Gastroesophageal sphincter (tissue), 4 donors: ENCODE measurements around the gene RASL11A. TPM values are rescaled to one million over a fixed set of nuclear protein-coding genes. Genes with fewer than 3 reads are reported as not detected.
"Not testable (repeated sequence)": the region's sequence is repeated elsewhere in the genome, so short reads cannot be mapped to it uniquely, and the experiment has no call there.

Source experiments
- ATAC-seq: fragments of 150-250 bp; one replicate; pipeline ENCODE4 v1.9.1; 2016; ENCODE audit warnings: mild to moderate bottlenecking, moderate library complexity
- H3K27ac ChIP-seq, 4 donors: fragments of 200-600 bp; sonication (generic) in 3 of 4; 1 replicate in 3 of 4; 2 replicates in 1 of 4; pipeline ENCODE4 v1.5.1; 2016 to 2019
- H3K27me3 ChIP-seq: fragments of 200-600 bp; sonication (generic); one replicate; pipeline ENCODE4 v1.5.1; 2019
- H3K36me3 ChIP-seq, 2 donors: fragments of 200-600 bp; sonication (generic); one replicate each; pipeline ENCODE4 v1.5.1; 2019; ENCODE audit warnings: control low read depth in 1 of 2
- H3K4me1 ChIP-seq, 3 donors: fragments of 200-600 bp; sonication (generic); 1 replicate in 2 of 3; 2 replicates in 1 of 3; pipeline ENCODE4 v1.5.1; 2016 to 2019; ENCODE audit warnings: control low read depth in 2 of 3
- H3K4me3 ChIP-seq, 2 donors: fragments of 200-600 bp; sonication (generic); one replicate each; pipeline ENCODE4 v1.5.1; 2019; ENCODE audit warnings: mild to moderate bottlenecking in 1 of 2, moderate library complexity in 1 of 2
- H3K9me3 ChIP-seq, 3 donors: fragments of 200-600 bp; sonication (generic); one replicate each; pipeline ENCODE4 v1.5.1; 2017 to 2019; ENCODE audit warnings: control low read depth in 2 of 3
- EP300 ChIP-seq: sonication (generic); formaldehyde crosslinking; IDR thresholded peaks from one replicate; pipeline ENCODE4 v1.6.1; 2017; ENCODE audit warnings: antibody characterized with exemption, mild to moderate bottlenecking
- POLR2A ChIP-seq, 2 donors: fragments of 450-650 bp; IDR thresholded peaks; one replicate each; pipeline ENCODE4 v1.6.1; 2017; ENCODE audit warnings: antibody characterized with exemption in 2 of 2, mild to moderate bottlenecking in 2 of 2, moderate library complexity in 1 of 2
- POLR2AphosphoS5 ChIP-seq: sonication (generic); formaldehyde crosslinking; IDR thresholded peaks from one replicate; pipeline ENCODE4 v1.6.1; 2017; ENCODE audit warnings: antibody characterized with exemption
- WGBS, 2 donors: methylation state at CpG; one replicate each; pipeline ENCODE4 v1.1.5; 2018; ENCODE audit warnings: low coverage in 1 of 2; 5-methylcytosine and 5-hydroxymethylcytosine counted together
- total RNA-seq, 4 donors: library from RNA; depleted of rRNA; stranded (reverse); fragments of >200 nt; gene quantifications; one replicate each; pipeline ENCODE4 v1.1.0, GENCODE V29; 2016
- TF ChIP-seq, protein P1 (sequence below), 4 experiments: fragments of 200-600 bp in 2 of 4; fragments of 450-650 bp in 2 of 4; sonication (generic) in 1 of 4; IDR thresholded peaks; one replicate each; pipeline ENCODE4 v1.5.1; 2017 to 2019; ENCODE audit warnings: antibody characterized with exemption in 4 of 4, mild to moderate bottlenecking in 2 of 4, moderate library complexity in 2 of 4

Gene RASL11A
- total RNA-seq, 4 donors from 2014 or later = 12.8 to 53.6 (median 35.4) TPM

DNA sequence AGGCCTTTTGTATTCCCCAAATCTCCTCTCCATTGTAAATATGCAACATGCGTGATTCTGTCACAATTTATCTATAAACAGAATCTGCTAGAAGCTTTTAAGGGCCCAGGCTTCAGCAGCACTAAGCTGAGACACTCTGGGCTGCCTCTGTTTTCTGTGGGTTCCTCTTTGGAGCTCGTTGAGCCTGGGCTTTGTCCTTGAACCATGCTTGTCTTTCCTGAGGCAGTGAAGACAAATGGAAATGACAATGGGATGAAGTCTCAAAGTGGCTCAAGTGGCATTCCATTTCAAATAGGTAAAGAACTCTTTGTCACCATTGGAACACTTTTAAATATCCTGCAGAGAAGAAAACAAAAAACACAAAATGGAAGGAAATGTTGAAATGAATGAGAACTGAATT, 40.3 kb downstream of the RASL11A start:
- Histone ChIP-seq H3K4me3 (no peak overlapping the region), H3K4me1 (no peaks in the 10 kb centered on the region), H3K9me3 (no peaks in the 10 kb centered on the region), H3K27me3 (no peaks in the 10 kb centered on the region), H3K36me3 (no peaks in the 10 kb centered on the region), H3K27ac (no peak overlapping the region)
- WGBS, 2 donors = 27% methylated on average over 2 of the region's 2 CpGs; no CpG with 5 or more reads in 1 of the 2 donors
- no peak for ATAC-seq
- TF ChIP-seq EP300 = no peak
- no peak for TF ChIP-seq POLR2AphosphoS5
- TF ChIP-seq, protein P1, sequence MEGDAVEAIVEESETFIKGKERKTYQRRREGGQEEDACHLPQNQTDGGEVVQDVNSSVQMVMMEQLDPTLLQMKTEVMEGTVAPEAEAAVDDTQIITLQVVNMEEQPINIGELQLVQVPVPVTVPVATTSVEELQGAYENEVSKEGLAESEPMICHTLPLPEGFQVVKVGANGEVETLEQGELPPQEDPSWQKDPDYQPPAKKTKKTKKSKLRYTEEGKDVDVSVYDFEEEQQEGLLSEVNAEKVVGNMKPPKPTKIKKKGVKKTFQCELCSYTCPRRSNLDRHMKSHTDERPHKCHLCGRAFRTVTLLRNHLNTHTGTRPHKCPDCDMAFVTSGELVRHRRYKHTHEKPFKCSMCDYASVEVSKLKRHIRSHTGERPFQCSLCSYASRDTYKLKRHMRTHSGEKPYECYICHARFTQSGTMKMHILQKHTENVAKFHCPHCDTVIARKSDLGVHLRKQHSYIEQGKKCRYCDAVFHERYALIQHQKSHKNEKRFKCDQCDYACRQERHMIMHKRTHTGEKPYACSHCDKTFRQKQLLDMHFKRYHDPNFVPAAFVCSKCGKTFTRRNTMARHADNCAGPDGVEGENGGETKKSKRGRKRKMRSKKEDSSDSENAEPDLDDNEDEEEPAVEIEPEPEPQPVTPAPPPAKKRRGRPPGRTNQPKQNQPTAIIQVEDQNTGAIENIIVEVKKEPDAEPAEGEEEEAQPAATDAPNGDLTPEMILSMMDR (IDR thresholded peaks at IDR 0.05) = no peak
- TF ChIP-seq POLR2A (IDR thresholded peaks at IDR 0.05) = no peak

DNA sequence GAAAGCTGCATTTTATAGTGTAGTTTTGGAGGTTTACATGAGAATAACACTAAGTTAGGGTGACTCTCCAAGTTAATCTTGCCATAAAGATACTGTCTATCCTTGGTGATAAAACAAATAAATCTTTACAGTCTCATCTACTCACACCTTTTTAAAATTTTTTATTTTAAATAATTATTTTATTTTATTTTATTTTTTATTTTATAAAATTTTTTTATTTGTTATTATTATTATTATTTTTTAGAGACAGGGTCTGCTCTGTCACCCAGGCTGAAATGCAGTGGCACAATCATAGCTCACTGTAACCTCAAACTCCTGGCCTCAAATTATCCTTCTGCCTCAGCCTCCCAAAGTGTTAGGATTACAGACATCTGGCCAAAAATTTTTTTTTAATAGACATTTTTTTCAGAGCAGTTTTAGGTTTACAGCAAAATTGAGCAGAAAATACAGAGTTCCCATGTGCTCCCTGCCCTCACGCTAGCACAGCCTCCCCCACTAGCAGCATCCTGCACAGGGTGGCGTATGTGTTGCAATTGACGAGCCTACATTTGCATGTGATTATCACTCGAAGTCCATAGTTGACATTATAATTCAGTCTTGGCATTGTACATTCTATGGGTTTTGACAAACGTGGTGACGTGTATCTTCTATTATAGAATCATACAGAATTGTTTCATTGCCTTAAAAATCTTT, 41.0 kb downstream of the RASL11A start:
- ATAC-seq = no peak
- no peaks in the 10 kb centered on the region for H3K27me3 ChIP-seq
- TF ChIP-seq EP300 (no peak), POLR2A (IDR thresholded peaks at IDR 0.05) (no peak), POLR2AphosphoS5 (no peak)
- TF ChIP-seq, protein P1 (IDR thresholded peaks at IDR 0.05) = no peak
- no peaks in the 10 kb centered on the region for H3K36me3 ChIP-seq
- no peak overlapping the region for H3K27ac ChIP-seq
- 68 to 85% methylated on average over 6 of the region's 6 CpGs for WGBS, 2 donors
- H3K4me1 ChIP-seq = no peaks in the 10 kb centered on the region
- H3K9me3 ChIP-seq = no peaks in the 10 kb centered on the region
- H3K4me3 ChIP-seq = no peak overlapping the region

DNA sequence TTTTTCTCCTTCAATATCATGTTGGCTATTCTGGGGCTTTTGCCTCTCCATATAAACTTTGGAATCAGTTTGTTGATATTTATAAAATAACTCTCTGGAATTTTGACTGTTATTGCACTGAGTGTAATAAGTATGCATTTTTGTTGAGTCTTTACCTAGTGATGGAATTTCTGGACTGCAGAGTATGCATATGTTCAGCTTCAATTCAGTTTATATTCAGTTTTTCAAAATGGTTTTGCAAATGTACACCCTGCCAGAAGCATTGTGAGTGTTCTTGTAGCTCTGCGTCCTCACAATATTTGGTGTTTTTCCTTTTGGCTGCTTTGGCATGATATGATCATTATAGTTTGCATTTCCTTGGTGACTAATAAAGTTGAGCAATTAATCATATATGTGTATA, 43.1 kb downstream of the RASL11A start:
- no peak for ATAC-seq
- Histone ChIP-seq H3K4me1 (no peaks in the 10 kb centered on the region), H3K27ac (no peak overlapping the region), H3K27me3 (no peaks in the 10 kb centered on the region), H3K9me3 (no peaks in the 10 kb centered on the region), H3K36me3 (no peaks in the 10 kb centered on the region), H3K4me3 (no peak overlapping the region)
- TF ChIP-seq POLR2A (IDR thresholded peaks at IDR 0.05) (no peak), POLR2AphosphoS5 (no peak), EP300 (no peak)
- TF ChIP-seq, protein P1 (IDR thresholded peaks at IDR 0.05) = no peak
- 64 to 79% methylated on average over 1 of the region's 1 CpG for WGBS, 2 donors

DNA sequence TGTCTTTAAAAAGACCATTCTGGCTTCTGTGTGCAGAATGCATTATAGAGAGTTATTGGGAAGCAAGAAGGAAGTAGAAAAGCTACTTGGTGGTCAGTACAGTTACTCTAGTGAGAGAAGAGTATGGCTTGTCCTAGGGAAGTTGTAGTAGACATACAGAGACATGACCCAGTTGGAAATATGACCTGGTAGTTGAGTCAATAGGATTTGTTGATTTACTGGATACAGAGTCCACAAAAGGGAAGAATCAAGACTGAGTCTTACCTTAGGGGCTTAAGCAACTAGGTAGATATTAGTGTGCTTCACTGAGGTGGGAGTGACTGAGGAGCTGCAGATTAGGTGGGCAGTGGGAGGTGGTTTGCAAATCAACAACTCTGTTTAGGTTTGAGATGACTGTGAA, 48.8 kb downstream of the RASL11A start:
- no peak overlapping the region for H3K27ac ChIP-seq
- no peak for TF ChIP-seq POLR2AphosphoS5
- no peak for TF ChIP-seq POLR2A (IDR thresholded peaks at IDR 0.05)
- no peak for TF ChIP-seq EP300
- no peaks in the 10 kb centered on the region for H3K27me3 ChIP-seq
- no peaks in the 10 kb centered on the region for H3K4me1 ChIP-seq
- no peaks in the 10 kb centered on the region for H3K9me3 ChIP-seq
- no peak for ATAC-seq
- H3K4me3 ChIP-seq = no peak overlapping the region
- no peaks in the 10 kb centered on the region for H3K36me3 ChIP-seq

DNA sequence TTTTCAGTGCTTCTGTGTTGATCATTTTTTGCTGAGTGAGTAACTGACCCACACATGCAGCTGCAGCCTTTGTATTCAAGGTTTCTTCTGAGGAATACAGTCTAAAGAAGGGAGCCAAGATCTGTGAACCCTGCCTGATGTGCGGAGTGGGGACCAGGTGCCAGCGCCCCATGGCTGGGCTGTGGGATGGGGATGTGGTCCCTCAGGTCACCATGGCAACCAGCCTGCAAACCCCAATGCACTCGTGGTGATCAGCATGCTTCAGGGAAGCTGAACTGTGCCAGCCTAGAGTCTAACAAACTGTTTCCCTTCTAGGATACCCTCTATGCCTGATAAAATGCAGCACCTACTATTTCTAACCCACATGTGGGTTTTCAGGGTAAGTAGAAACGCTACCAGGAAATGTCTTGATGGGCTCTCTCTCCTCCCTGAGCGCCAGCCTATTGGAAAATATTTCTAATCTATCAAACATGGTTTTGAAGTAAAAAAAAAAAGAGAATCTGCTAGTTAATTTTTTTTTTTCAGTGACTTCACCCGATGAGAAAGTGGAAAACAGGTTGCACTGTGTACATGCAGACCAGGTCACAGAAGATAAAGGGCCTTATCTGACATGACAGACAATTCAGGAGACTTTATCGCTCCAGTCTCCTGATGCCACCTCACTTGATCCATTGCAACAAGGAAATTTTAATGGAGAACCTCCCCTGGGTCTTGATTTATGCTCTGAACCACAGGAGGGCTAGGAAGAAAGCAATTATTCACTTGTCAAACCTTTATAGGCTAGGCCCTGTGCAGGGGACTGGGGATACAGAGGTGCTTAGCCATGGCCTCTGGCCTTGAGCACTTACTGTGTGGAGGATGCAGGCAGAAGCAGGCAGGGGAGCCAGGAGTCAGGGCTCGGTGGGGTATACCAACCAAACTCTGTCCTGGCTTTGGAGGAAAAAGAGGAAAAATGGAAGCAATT, 51.1 kb downstream of the RASL11A start:
- Histone ChIP-seq H3K4me1 (no peaks in the 10 kb centered on the region), H3K27me3 (no peaks in the 10 kb centered on the region), H3K9me3 (no peaks in the 10 kb centered on the region), H3K36me3 (no peaks in the 10 kb centered on the region), H3K4me3 (no peak overlapping the region), H3K27ac (no peak overlapping the region)
- no peak for ATAC-seq
- WGBS, 2 donors = 61 to 84% methylated on average over 5 to 7 of the region's 8 CpGs
- TF ChIP-seq, protein P1 (IDR thresholded peaks at IDR 0.05) = no peak
- TF ChIP-seq EP300 (no peak), POLR2AphosphoS5 (no peak), POLR2A (IDR thresholded peaks at IDR 0.05) (no peak)

DNA sequence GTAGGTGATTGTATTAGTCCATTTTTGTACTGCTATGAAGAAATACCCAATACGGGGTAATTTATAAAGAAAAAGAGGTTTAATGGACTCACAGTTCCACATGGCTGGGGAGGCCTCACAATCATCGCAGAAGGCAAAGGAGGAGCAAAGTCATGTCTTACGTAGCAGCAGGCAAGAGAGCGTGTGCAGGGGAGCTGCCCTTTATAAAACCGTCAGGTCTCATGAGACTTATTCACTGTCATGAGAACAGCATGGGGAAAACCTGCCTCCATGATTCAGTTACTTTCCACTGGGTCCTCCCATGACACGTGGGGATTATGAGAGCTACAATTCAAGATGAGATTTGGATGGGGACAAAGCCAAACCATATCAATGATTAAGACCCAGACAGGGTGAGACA, 51.8 kb downstream of the RASL11A start:
- H3K4me3 ChIP-seq, ATAC-seq, H3K27ac ChIP-seq, H3K9me3 ChIP-seq, H3K27me3 ChIP-seq, H3K36me3 ChIP-seq, H3K4me1 ChIP-seq: not testable (repeated sequence)
- 68% methylated on average over 6 of the region's 6 CpGs; no CpG with 5 or more reads in 1 of the 2 donors for WGBS, 2 donors
